ENCODE results near the gene CAMK2D. TPM values are rescaled to one million over a fixed set of nuclear protein-coding genes. Genes with fewer than 3 reads are reported as not detected.

Gene CAMK2D
- total RNA-seq, 2 experiments from 2014 or later = 104 to 120 TPM

DNA sequence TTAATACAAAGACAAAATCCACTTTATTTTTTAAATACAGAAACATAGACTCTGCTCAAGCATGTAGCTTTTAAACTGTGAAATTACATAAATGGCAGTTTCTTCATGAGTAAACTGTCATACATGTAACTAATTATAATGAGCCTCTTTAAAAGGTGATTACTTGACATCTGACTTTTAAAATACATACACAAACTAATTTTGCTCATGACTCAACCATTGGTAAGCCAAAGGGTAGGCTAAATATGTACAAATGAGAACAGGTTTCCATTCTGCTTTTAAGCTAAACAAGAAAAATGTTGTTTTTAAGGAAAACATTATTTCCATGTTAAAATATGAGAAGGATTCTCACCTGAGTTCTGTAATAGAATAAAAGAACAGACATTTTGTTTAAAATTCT, 27.9 kb downstream of the CAMK2D start:
- peaks cover 3% of the 10 kb centered on the region for H3K4me1 ChIP-seq (ENCODE audit: insufficient read depth, low read length, poor library complexity, severe bottlenecking)
- no TSS peak for BruUV-seq (replicated peaks)
- TF ChIP-seq, protein P1, sequence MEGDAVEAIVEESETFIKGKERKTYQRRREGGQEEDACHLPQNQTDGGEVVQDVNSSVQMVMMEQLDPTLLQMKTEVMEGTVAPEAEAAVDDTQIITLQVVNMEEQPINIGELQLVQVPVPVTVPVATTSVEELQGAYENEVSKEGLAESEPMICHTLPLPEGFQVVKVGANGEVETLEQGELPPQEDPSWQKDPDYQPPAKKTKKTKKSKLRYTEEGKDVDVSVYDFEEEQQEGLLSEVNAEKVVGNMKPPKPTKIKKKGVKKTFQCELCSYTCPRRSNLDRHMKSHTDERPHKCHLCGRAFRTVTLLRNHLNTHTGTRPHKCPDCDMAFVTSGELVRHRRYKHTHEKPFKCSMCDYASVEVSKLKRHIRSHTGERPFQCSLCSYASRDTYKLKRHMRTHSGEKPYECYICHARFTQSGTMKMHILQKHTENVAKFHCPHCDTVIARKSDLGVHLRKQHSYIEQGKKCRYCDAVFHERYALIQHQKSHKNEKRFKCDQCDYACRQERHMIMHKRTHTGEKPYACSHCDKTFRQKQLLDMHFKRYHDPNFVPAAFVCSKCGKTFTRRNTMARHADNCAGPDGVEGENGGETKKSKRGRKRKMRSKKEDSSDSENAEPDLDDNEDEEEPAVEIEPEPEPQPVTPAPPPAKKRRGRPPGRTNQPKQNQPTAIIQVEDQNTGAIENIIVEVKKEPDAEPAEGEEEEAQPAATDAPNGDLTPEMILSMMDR (conservative IDR thresholded peaks at IDR 0.05; ENCODE audit: low read length) = no peak
- no peak for TF ChIP-seq EZH2phosphoT487 (IDR thresholded peaks at IDR 0.05; ENCODE audit: borderline replicate concordance, low read depth, low read length)
- H2AFZ ChIP-seq (ENCODE audit: low read length) = no peak overlapping the region
- H3K36me3 ChIP-seq (ENCODE audit: insufficient read depth, low read length) = peaks cover 91% of the 10 kb centered on the region
- H3K27ac ChIP-seq (ENCODE audit: low read depth, low read length, poor library complexity, severe bottlenecking) = no peak overlapping the region
- ChIA-PET CTCF (ENCODE audit: unreplicated experiment) (interaction anchor here (1.1 kb wide), 1 partner anchor 37 kb away, joined by 3 read pairs; no protein-coding TSS in a partner anchor), POLR2A (interaction anchor here (1.1 to 2.6 kb wide), 8 partner anchors 11 to 182 kb away, joined by 3 to 13 read pairs (median 6); no protein-coding TSS in a partner anchor)
- H3K9me3 ChIP-seq (ENCODE audit: low read length) = no peaks in the 10 kb centered on the region; the same call in 1 of the 2 replicates
- H3K79me2 ChIP-seq (ENCODE audit: insufficient read depth, low read depth, low read length) = peaks cover 96% of the 10 kb centered on the region
- DNase-seq (ENCODE audit: low spot score) = no peak
- H3K4me2 ChIP-seq (ENCODE audit: low read length) = no peak overlapping the region
- intact Hi-C loops (cut with micrococcal nuclease; ENCODE audit: unreplicated experiment) = no loop called here
- H3K4me3 ChIP-seq (ENCODE audit: low read depth, low read length, poor library complexity, severe bottlenecking) = no peak overlapping the region
- no peaks in the 10 kb centered on the region for H3K9me2 ChIP-seq (ENCODE audit: insufficient read depth, low read length)
- H4K20me1 ChIP-seq (ENCODE audit: insufficient read depth, low read length) = no peaks in the 10 kb centered on the region; the same call in 1 of the 2 replicates

DNA sequence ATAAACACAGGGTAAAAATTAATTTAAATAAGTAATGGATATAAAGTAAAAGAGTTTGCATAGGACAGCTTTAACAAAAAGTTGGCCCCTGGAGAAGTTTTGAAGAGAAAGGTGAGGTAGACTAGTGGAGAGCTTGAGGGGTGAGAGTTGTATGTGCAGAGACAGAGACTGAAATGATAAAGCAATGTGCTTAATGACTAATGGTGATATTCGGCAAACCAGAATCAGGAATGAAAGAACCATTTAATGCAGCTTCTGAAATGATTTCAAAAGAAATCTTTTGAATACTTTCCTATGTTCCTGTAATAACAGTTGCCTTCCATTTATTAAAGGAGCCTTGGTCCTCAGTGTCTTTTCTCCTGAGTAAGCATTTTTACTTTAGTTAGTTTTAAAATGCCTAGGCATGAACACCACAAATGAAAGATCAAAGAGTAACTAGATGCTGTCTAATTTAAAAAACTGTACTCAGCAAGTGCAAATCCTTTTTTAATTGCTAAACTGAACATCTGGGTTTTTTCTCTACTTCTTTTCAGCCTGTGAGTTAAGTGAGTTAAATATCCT, 28.5 kb downstream of the CAMK2D start:
- Histone ChIP-seq H3K27ac (ENCODE audit: low read depth, low read length, poor library complexity, severe bottlenecking) (no peak overlapping the region), H3K4me2 (ENCODE audit: low read length) (no peak overlapping the region), H3K4me3 (ENCODE audit: low read depth, low read length, poor library complexity, severe bottlenecking) (no peak overlapping the region), H3K36me3 (ENCODE audit: insufficient read depth, low read length) (peaks cover 92% of the 10 kb centered on the region), H3K79me2 (ENCODE audit: insufficient read depth, low read depth, low read length) (peaks cover 96% of the 10 kb centered on the region), H3K9me3 (ENCODE audit: low read length) (no peaks in the 10 kb centered on the region; the same call in 1 of the 2 replicates), H2AFZ (ENCODE audit: low read length) (no peak overlapping the region), H3K4me1 (ENCODE audit: insufficient read depth, low read length, poor library complexity, severe bottlenecking) (peaks cover 3% of the 10 kb centered on the region), H4K20me1 (ENCODE audit: insufficient read depth, low read length) (no peaks in the 10 kb centered on the region; the same call in 1 of the 2 replicates), H3K9me2 (ENCODE audit: insufficient read depth, low read length) (no peaks in the 10 kb centered on the region)
- no peak for DNase-seq (ENCODE audit: low spot score)
- TF ChIP-seq, protein P1 (conservative IDR thresholded peaks at IDR 0.05; ENCODE audit: low read length) = no peak
- TF ChIP-seq EZH2phosphoT487 (IDR thresholded peaks at IDR 0.05; ENCODE audit: borderline replicate concordance, low read depth, low read length) = no peak
- BruUV-seq (replicated peaks) = no TSS peak
- POLR2A ChIA-PET = interaction anchor here (0.7 to 2.6 kb wide), 11 partner anchors 10 to 181 kb away, joined by 3 to 13 read pairs (median 4); no protein-coding TSS in a partner anchor
- intact Hi-C loops (cut with micrococcal nuclease; ENCODE audit: unreplicated experiment) = no loop called here
- CTCF ChIA-PET (ENCODE audit: unreplicated experiment) = interaction anchor here (1.1 kb wide), 1 partner anchor 37 kb away, joined by 3 read pairs; no protein-coding TSS in a partner anchor

Measured in OCI-LY7 (cell line).